A673 (cell line): ENCODE measurements around the gene WDR18. TPM values are rescaled to one million over a fixed set of nuclear protein-coding genes. Genes with fewer than 3 reads are reported as not detected.

ENCODE experiments used
- BruUV-seq: library from RNA; stranded (reverse); fragments of 400-500 nt; replicated peaks from 2 replicates; lab custom pipeline; 2021; lab: Mats Ljungman, UMichigan
- CTCF ChIA-PET: fragments of 300-600 bp; sonication (Branson Sonifier 250); formaldehyde crosslinking; loops from one replicate; lab custom pipeline; 2022; ENCODE audit warnings: antibody characterized with exemption; lab: Charles Lee
- POLR2A ChIA-PET: fragments of 300-600 bp; sonication (Branson Sonifier 250); formaldehyde crosslinking; loops from one replicate; lab custom pipeline; 2022; ENCODE audit warnings: antibody characterized with exemption; ENCODE audit not compliant: low non-redundant PET; lab: Charles Lee
- DNase-seq: peaks from one replicate; pipeline ENCODE4 v3.0.0-alpha.2; 2015; ENCODE audit warnings: low spot score
- H3K27ac ChIP-seq: fragments of 200-600 bp; sonication (generic); 2 replicates; pipeline ENCODE4 v1.5.1; 2016; ENCODE audit warnings: mixed run types, low read depth, mild to moderate bottlenecking, mixed read lengths, antibody characterized with exemption, low read length; ENCODE audit not compliant: poor library complexity, severe bottlenecking
- H3K27me3 ChIP-seq: fragments of 200-600 bp; sonication (generic); replicated peaks from 2 replicates; pipeline ENCODE4 v1.6.1; 2017; ENCODE audit warnings: mixed run types, low read depth, mild to moderate bottlenecking, mixed read lengths, antibody characterized with exemption, low read length; ENCODE audit not compliant: insufficient read depth, poor library complexity
- H3K36me3 ChIP-seq: fragments of 200-600 bp; sonication (generic); 2 replicates; pipeline ENCODE4 v1.6.1; 2016; ENCODE audit warnings: mixed run types, mild to moderate bottlenecking, mixed read lengths, antibody characterized with exemption, low read length; ENCODE audit not compliant: insufficient read depth, poor library complexity, severe bottlenecking
- H3K4me1 ChIP-seq: fragments of 200-600 bp; sonication (generic); 2 replicates; pipeline ENCODE4 v1.6.1; 2017; ENCODE audit warnings: mixed run types, mild to moderate bottlenecking, mixed read lengths, antibody characterized with exemption, low read length; ENCODE audit not compliant: insufficient read depth, poor library complexity, severe bottlenecking
- H3K4me3 ChIP-seq: fragments of 200-600 bp; sonication (generic); 2 replicates; pipeline ENCODE4 v1.5.1; 2016; ENCODE audit warnings: low read depth, mixed run types, mild to moderate bottlenecking, mixed read lengths, low read length; ENCODE audit not compliant: poor library complexity, severe bottlenecking
- H3K9me3 ChIP-seq: fragments of 200-600 bp; sonication (generic); 2 replicates; pipeline ENCODE4 v1.6.1; 2016; ENCODE audit warnings: mixed run types, low read depth, mild to moderate bottlenecking, mixed read lengths, antibody characterized with exemption, low read length; ENCODE audit not compliant: poor library complexity, severe bottlenecking
- CTCF ChIP-seq: fragments of 300-800, 200-600 bp; sonication (generic); conservative IDR thresholded peaks from 2 replicates; pipeline ENCODE4 v1.5.1; 2017; ENCODE audit warnings: low read depth, mild to moderate bottlenecking, antibody characterized with exemption, low read length, moderate library complexity, mixed read lengths
- EZH2 ChIP-seq: fragments of 200-600 bp; sonication (generic); IDR thresholded peaks from 2 replicates; pipeline ENCODE4 v1.6.1; 2017; ENCODE audit warnings: borderline replicate concordance, low read depth, mild to moderate bottlenecking, mixed read lengths, antibody characterized with exemption, low read length; ENCODE audit not compliant: poor library complexity, severe bottlenecking
- intact Hi-C: fragments of 100-400 bp; cut with micrococcal nuclease; formaldehyde crosslinking; loops from one replicate; pipeline ENCODE4 v1.10.0; 2022; ENCODE audit not compliant: unreplicated experiment
- total RNA-seq: library from RNA; stranded (reverse); gene quantifications from 2 replicates; pipeline ENCODE4 v1.2.3, GENCODE V29; 2021

Gene WDR18
- total RNA-seq, 1 experiment from 2014 or later, result 109 TPM

- TF ChIP-seq CTCF, result no peak
- no peak for TF ChIP-seq EZH2
- H3K4me1 ChIP-seq, result peaks cover 18% of the 10 kb centered on the region
- H3K4me3 ChIP-seq, result no peak overlapping the region
- DNase-seq, result no peak
- BruUV-seq, result no TSS peak
- POLR2A ChIA-PET, result no interaction called here
- H3K36me3 ChIP-seq, result no peaks in the 10 kb centered on the region
- no peaks in the 10 kb centered on the region for H3K9me3 ChIP-seq
- CTCF ChIA-PET, result no interaction called here
- no peaks in the 10 kb centered on the region for H3K27me3 ChIP-seq
- no peak overlapping the region for H3K27ac ChIP-seq
- intact Hi-C loops, result no loop called here
Measured at GRCh38 chr19:954272-954671, 29.9 kb upstream of the WDR18 start.

GRCh38 chr19:954672-955494, 29.3 kb upstream of the WDR18 start:
- no peaks in the 10 kb centered on the region for H3K36me3 ChIP-seq
- BruUV-seq, result no TSS peak
- no peaks in the 10 kb centered on the region for H3K27me3 ChIP-seq
- ChIA-PET CTCF (no interaction called here), POLR2A (no interaction called here)
- TF ChIP-seq EZH2 (no peak), CTCF (no peak)
- no peak overlapping the region for H3K27ac ChIP-seq
- H3K4me1 ChIP-seq, result peaks cover 18% of the 10 kb centered on the region
- DNase-seq, result no peak
- no peak overlapping the region for H3K4me3 ChIP-seq
- H3K9me3 ChIP-seq, result no peaks in the 10 kb centered on the region
- intact Hi-C loops, result no loop called here

GRCh38 chr19:955803-956765, 28.1 kb upstream of the WDR18 start:
- CTCF ChIA-PET, result no interaction called here
- POLR2A ChIA-PET, result no interaction called here
- intact Hi-C loops, result no loop called here

More at GRCh38 chr19:955803-956765, 28.1 kb upstream of the WDR18 start:
- H3K27ac ChIP-seq, result no peak overlapping the region
- no peaks in the 10 kb centered on the region for H3K36me3 ChIP-seq
- no peak for DNase-seq
- no peaks in the 10 kb centered on the region for H3K27me3 ChIP-seq
- peaks cover 18% of the 10 kb centered on the region for H3K4me1 ChIP-seq
- no peak overlapping the region for H3K4me3 ChIP-seq
- no TSS peak for BruUV-seq
- H3K9me3 ChIP-seq, result no peaks in the 10 kb centered on the region
- no peak for TF ChIP-seq CTCF
- TF ChIP-seq EZH2, result no peak
